ENCODE measurements around the gene IRF4.

DNA sequence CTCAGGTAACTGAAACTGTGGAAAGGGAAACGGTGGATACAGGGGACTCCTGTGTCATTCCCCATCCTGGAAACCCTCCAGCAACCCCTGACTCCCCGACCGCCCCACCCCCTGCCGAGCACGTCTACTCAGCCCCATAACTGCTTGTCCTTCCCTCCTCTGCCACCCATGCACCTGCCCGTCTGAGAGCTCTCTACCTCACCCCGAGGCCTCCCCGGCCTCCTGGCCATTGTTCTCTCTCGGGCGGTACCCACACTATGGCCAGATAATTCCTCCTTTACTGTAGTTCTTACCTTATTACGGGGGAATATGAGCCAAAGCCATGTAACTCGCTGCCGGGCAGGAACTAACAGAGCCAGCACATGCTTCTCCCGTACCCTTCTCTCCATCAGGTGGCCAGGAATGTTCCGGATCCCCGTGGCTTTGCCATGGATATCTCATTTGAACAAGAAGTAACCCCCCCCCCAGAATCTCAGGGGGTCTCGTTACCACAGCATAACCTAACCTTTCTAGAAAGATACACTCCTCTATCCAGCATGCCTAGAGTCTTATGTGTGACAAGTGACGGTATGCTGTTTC, 4.8 kb upstream of the IRF4 start:
- TF ChIP-seq CTCF (IDR thresholded peaks at IDR 0.05) (no peak), EZH2phosphoT487 (IDR thresholded peaks at IDR 0.05) (no peak), EZH2 (IDR thresholded peaks at IDR 0.05) (no peak)
